ENCODE data around the gene DRC7.

DRC7 gene

DNA sequence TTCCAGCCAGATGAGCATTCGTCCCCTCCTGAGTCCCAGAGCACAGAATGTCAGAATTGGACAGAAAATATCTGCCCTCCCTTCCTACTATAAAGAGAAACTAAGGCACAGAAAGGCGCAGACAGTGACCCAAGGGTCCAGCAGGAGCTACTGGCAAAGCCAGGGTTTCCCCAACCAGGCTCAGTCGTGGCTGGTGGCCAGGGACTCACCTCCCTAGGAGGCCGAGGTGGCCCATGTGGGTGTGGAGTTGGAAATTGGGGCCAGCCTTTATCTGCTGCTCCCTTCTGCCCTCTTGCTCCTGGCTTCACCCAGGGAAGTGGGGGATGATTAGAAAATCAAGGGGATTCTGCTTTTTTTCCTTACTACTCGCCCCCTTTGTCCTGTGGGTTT lies 1.1 kb downstream of the DRC7 start:
- H3K4me1 ChIP-seq: no peaks in the 10 kb centered on the region
- H3K27ac ChIP-seq: no peak overlapping the region

DNA sequence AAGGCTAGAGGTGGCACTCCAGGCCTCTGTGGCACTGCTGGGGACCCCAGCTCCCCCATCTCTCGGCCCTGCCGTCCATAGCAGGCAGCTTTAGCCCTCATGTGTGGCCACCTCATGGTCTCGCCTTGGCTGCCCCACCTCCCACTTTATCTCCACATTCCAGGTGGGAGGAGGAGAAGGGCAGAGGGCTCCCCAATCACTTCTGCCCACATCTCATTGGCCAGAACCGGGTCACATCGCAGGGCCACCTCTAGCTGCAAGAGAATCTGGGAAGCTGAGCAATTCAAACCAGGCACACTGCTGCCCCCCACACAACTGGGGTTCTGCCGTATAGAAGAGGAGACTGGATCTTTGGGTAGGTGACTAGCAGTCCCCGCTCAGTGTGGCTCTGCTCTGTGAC lies 1.6 kb downstream of the DRC7 start:
- no peak overlapping the region for H3K27ac ChIP-seq
- no peaks in the 10 kb centered on the region for H3K27me3 ChIP-seq
- H3K4me3 ChIP-seq: no peak overlapping the region
- TF ChIP-seq, protein P1, sequence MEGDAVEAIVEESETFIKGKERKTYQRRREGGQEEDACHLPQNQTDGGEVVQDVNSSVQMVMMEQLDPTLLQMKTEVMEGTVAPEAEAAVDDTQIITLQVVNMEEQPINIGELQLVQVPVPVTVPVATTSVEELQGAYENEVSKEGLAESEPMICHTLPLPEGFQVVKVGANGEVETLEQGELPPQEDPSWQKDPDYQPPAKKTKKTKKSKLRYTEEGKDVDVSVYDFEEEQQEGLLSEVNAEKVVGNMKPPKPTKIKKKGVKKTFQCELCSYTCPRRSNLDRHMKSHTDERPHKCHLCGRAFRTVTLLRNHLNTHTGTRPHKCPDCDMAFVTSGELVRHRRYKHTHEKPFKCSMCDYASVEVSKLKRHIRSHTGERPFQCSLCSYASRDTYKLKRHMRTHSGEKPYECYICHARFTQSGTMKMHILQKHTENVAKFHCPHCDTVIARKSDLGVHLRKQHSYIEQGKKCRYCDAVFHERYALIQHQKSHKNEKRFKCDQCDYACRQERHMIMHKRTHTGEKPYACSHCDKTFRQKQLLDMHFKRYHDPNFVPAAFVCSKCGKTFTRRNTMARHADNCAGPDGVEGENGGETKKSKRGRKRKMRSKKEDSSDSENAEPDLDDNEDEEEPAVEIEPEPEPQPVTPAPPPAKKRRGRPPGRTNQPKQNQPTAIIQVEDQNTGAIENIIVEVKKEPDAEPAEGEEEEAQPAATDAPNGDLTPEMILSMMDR (IDR thresholded peaks at IDR 0.05): no peak
- no peaks in the 10 kb centered on the region for H3K36me3 ChIP-seq
- DNase-seq: no peak
- no peaks in the 10 kb centered on the region for H3K4me1 ChIP-seq
- H3K9me3 ChIP-seq: no peaks in the 10 kb centered on the region
- intact Hi-C loops (cut with DNase I; ENCODE audit: low total_unique reads): no loop called here

More for the DNA sequence above, 1.1 kb downstream of the DRC7 start:
- Histone ChIP-seq H3K9me3 (no peaks in the 10 kb centered on the region), H3K4me3 (no peak overlapping the region), H3K27me3 (no peaks in the 10 kb centered on the region), H3K36me3 (no peaks in the 10 kb centered on the region)
- TF ChIP-seq, protein P1 (IDR thresholded peaks at IDR 0.05): no peak
- DNase-seq: no peak
- intact Hi-C loops (cut with DNase I; ENCODE audit: low total_unique reads): no loop called here

DNA sequence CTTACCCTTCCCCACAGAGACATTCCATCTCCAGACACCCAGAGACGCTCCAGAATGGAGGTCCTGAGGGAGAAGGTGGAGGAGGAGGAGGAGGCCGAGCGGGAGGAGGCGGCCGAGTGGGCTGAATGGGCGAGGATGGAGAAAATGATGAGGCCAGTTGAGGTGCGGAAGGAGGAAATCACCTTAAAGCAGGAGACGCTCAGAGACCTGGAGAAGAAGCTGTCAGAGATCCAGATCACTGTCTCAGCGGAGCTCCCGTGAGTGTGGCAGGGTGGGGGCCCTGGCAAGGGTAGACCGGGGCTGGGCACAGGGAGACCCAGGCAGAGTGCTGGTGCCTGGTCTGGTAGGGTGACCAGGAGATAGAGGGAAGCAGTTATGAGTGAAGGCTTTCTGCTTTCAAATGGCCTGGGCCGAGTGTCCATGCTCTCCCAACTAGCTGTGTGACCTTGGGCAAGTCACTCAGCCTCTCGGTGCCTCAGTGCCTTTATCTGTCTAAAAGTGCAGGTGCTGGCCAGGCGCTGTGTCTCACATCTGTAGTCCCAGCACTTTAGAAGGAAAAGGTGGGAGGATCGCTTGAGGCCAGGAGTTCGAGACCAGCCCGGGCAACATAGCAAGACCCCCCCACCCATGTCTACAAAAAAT lies 3.4 kb downstream of the DRC7 start:
- intact Hi-C loops (cut with DNase I; ENCODE audit: low total_unique reads): no loop called here
- H3K36me3 ChIP-seq: no peaks in the 10 kb centered on the region
- no peak overlapping the region for H3K4me3 ChIP-seq
- H3K27me3 ChIP-seq: no peaks in the 10 kb centered on the region
- TF ChIP-seq, protein P1 (IDR thresholded peaks at IDR 0.05): no peak
- no peak overlapping the region for H3K27ac ChIP-seq
- no peak for DNase-seq
- no peaks in the 10 kb centered on the region for H3K4me1 ChIP-seq
- no peaks in the 10 kb centered on the region for H3K9me3 ChIP-seq

DNA sequence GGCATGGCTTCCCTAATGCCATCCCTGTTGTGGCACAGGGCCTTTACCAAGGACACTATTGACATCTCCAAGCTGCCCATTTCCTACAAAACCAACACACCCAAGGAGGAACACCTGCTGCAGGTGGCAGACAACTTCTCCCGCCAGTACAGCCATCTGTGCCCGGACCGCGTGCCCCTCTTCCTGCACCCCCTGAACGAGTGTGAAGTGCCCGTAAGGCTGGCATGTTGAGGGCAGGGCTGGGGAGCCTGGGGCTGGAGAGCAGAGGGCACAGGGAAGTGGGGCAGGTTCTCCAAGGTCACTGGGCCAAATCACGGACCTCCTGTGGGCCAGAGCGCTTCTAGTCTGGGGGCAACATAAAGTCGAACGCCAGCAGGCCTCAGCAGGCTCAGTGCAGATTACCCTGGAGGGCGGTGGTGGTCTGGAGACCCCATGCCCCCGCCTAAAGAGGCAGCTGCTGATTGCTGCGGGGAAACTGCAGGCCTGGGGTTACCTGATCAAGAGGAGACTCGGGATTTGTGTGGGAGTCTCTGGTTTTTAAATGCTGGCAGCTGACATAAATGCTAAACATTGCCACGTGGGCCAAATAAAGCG lies 4.3 kb downstream of the DRC7 start:
- H3K9me3 ChIP-seq: no peaks in the 10 kb centered on the region
- no peak overlapping the region for H3K4me3 ChIP-seq
- no peaks in the 10 kb centered on the region for H3K27me3 ChIP-seq
- no peak overlapping the region for H3K27ac ChIP-seq
- no peak for DNase-seq
- no peaks in the 10 kb centered on the region for H3K36me3 ChIP-seq
- intact Hi-C loops (cut with DNase I; ENCODE audit: low total_unique reads): no loop called here
- no peaks in the 10 kb centered on the region for H3K4me1 ChIP-seq
- TF ChIP-seq, protein P1 (IDR thresholded peaks at IDR 0.05): no peak

DNA sequence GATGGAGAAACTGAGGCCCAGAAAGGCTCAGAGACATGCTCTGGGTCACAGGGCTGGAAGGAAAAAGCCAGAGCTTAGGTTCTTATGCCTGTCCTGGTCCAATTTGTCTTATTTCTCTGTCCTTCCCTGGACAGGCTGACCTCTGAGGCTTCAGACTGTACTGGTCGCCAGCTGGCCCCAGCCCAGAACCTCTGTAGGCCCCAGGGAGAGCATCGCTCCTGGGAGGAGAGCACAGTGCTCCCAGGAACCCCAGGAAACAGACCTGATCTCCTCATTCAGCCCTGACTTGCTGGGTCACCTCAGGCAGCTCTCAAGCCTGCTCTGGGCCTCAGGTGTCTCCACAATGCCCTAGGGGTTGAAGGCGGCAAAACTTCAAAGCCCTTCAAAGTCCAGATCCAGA lies 4.9 kb downstream of the DRC7 start:
- no peaks in the 10 kb centered on the region for H3K27me3 ChIP-seq
- intact Hi-C loops (cut with DNase I; ENCODE audit: low total_unique reads): no loop called here
- DNase-seq: no peak
- no peaks in the 10 kb centered on the region for H3K36me3 ChIP-seq
- no peaks in the 10 kb centered on the region for H3K9me3 ChIP-seq
- H3K27ac ChIP-seq: no peak overlapping the region
- no peaks in the 10 kb centered on the region for H3K4me1 ChIP-seq
- TF ChIP-seq, protein P1 (IDR thresholded peaks at IDR 0.05): no peak
- no peak overlapping the region for H3K4me3 ChIP-seq
